AG04450 (cell line): ENCODE measurements around the gene DECR2. TPM values are rescaled to one million over a fixed set of nuclear protein-coding genes. Genes with fewer than 3 reads are reported as not detected.
"Not testable (repeated sequence)": the region's sequence is repeated elsewhere in the genome, so short reads cannot be mapped to it uniquely, and the experiment has no call there.

Experiments
- CTCF ChIA-PET: fragments of 300-600, 350-600 bp; formaldehyde crosslinking; extraction: SDS; loops from one replicate; lab custom pipeline; 2022; ENCODE audit warnings: antibody characterized with exemption, inconsistent platforms; lab: Charles Lee
- POLR2A ChIA-PET: fragments of 350-600 bp; formaldehyde crosslinking; extraction: SDS; loops from one replicate; lab custom pipeline; 2021; ENCODE audit warnings: antibody characterized with exemption, inconsistent platforms; lab: Yijun Ruan, JAX
- DNase-seq: peaks from one replicate; pipeline ENCODE4 v3.0.0-alpha.2; 2011; ENCODE audit warnings: low read depth, low spot score
- H3K27ac ChIP-seq: one replicate; pipeline ENCODE4 v1.5.1; 2012; ENCODE audit warnings: low read depth, low read length, control low read depth
- H3K27me3 ChIP-seq: one replicate; pipeline ENCODE4 v1.6.0; 2012; ENCODE audit warnings: low read length; ENCODE audit not compliant: control insufficient read depth, insufficient read depth
- H3K4me3 ChIP-seq: 2 replicates; pipeline ENCODE4 v1.5.1; 2011; ENCODE audit warnings: mild to moderate bottlenecking, low read depth, low read length, control low read depth
- H3K9me3 ChIP-seq: 2 replicates; pipeline ENCODE4 v1.5.1; 2012; ENCODE audit warnings: low read length; ENCODE audit not compliant: control insufficient read depth, insufficient read depth
- polyA plus RNA-seq: library from polyadenylated mRNA; depleted of rRNA; stranded (reverse); fragments of >200 nt; gene quantifications from 2 replicates; pipeline ENCODE4 v1.2.3, GENCODE V29; 2011
- TF ChIP-seq, protein P1 (sequence below): IDR thresholded peaks from 2 replicates; pipeline ENCODE4 v1.5.1; 2011; ENCODE audit warnings: low read depth, low read length, control low read depth, inconsistent platforms

Gene DECR2
- polyA plus RNA-seq, 1 experiment = 11.6 TPM

- POLR2A ChIA-PET = interaction anchor here (0.7 to 1.0 kb wide), 2 partner anchors 11 to 219 kb away, joined by 4 to 8 read pairs; partner anchors contain the start of genes DECR2 and WFIKKN1
- no peak for DNase-seq
- no peaks in the 10 kb centered on the region for H3K27me3 ChIP-seq
- no peak overlapping the region for H3K4me3 ChIP-seq
- no peaks in the 10 kb centered on the region; the same call in 1 of the 2 replicates for H3K9me3 ChIP-seq
- CTCF ChIA-PET = no interaction called here
- TF ChIP-seq, protein P1, sequence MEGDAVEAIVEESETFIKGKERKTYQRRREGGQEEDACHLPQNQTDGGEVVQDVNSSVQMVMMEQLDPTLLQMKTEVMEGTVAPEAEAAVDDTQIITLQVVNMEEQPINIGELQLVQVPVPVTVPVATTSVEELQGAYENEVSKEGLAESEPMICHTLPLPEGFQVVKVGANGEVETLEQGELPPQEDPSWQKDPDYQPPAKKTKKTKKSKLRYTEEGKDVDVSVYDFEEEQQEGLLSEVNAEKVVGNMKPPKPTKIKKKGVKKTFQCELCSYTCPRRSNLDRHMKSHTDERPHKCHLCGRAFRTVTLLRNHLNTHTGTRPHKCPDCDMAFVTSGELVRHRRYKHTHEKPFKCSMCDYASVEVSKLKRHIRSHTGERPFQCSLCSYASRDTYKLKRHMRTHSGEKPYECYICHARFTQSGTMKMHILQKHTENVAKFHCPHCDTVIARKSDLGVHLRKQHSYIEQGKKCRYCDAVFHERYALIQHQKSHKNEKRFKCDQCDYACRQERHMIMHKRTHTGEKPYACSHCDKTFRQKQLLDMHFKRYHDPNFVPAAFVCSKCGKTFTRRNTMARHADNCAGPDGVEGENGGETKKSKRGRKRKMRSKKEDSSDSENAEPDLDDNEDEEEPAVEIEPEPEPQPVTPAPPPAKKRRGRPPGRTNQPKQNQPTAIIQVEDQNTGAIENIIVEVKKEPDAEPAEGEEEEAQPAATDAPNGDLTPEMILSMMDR = no peak
- no peak overlapping the region for H3K27ac ChIP-seq
These were observed 10.0 kb downstream of the DECR2 start for GRCh38 chr16:411576-412265.

- no peak overlapping the region for H3K27ac ChIP-seq
- no peak for DNase-seq
- POLR2A ChIA-PET = interaction anchor here (0.7 kb wide), 1 partner anchor 13 kb away, joined by 7 read pairs; the partner anchor contains the start of gene DECR2
- CTCF ChIA-PET = interaction anchor here (0.6 kb wide), 1 partner anchor 226 kb away, joined by 5 read pairs; no protein-coding TSS in a partner anchor
- TF ChIP-seq, protein P1 = no peak
- no peak overlapping the region for H3K4me3 ChIP-seq
- H3K27me3 ChIP-seq = no peaks in the 10 kb centered on the region
- H3K9me3 ChIP-seq = no peaks in the 10 kb centered on the region; the same call in 1 of the 2 replicates
These were observed 12.9 kb downstream of the DECR2 start for GRCh38 chr16:414395-415169.

DNA sequence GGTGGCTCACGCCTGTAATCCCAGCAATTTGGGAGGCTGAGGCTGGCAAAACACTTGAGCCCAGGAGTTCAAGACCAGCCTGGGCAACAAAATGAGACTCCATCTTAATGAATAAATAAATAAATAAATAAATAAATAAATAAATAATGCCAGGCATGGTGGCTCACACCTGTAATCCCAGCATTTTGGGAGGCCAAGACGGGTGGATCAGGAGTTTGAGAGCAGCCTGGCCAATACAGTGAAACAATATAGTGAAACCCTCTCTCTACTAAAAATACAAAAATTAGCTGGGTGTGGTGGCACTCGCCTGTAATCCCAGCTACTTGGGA lies 13.4 kb downstream of the DECR2 start:
- H3K9me3 ChIP-seq, H3K4me3 ChIP-seq, POLR2A ChIA-PET, H3K27ac ChIP-seq, DNase-seq, H3K27me3 ChIP-seq: not testable (repeated sequence)
- CTCF ChIA-PET = interaction anchor here (0.6 kb wide), 1 partner anchor 226 kb away, joined by 5 read pairs; no protein-coding TSS in a partner anchor

DNA sequence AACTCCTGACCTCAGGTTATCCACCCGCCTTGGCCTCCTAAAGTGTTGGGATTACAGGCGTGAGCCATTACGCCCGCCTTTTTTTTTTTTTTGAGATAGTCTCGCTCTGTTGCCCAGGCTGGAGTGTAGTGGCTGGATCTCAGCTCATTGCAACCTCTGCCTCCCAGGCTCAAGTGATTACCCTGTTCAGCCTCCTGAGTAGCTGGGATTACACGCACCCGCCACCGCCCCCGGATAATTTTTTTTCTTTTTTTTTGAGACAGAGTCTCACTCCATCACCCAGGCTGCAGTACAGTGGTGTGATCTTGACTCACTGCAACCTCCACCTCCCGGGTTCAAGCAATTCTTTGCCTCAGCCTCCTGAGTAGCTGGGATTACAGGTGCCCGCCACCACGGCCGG lies 20.5 kb downstream of the DECR2 start:
- POLR2A ChIA-PET = interaction anchor here (0.7 kb wide), 2 partner anchors 135 to 159 kb away, joined by 3 to 4 read pairs; no protein-coding TSS in a partner anchor
- H3K4me3 ChIP-seq, DNase-seq, H3K27ac ChIP-seq, CTCF ChIA-PET, H3K27me3 ChIP-seq, H3K9me3 ChIP-seq: not testable (repeated sequence)

DNA sequence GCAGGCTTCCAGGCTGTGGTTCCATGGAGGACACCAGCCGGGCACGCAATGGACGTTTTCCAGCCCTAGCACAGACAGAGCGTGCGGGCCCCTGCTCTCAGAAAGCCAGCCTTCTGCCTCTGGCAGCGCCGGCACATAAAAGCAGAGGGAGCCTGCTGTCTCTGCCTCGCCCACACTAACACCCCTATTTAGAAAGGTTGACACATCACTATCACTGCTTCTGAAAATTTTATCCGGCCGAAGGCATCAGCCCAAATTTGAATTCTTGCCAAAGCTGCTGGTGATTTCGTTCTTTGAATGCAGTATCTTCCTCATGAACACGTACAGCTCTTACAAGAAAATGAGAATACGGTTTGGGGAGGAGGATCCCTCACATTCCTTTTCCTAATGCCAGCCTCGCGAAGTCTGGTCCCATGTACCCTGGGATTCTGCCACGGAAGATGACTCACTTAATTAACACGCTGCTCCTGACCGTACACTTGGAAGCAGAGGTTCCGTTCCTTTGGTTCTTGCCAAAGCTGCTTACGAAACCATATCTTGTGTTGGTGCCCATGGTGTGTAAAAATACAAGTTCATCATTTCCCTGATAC lies 22.4 kb downstream of the DECR2 start:
- POLR2A ChIA-PET = interaction anchor here (1.0 to 1.5 kb wide), 3 partner anchors 11 to 33 kb away, joined by 3 to 5 read pairs (median 3); partner anchors contain the start of gene DECR2
- Histone ChIP-seq H3K4me3 (peak overlapping the region; percentile 31), H3K27ac (peak overlapping the region; percentile 75), H3K9me3 (no peaks in the 10 kb centered on the region; the same call in 1 of the 2 replicates), H3K27me3 (no peaks in the 10 kb centered on the region)
- peak; percentile 74 for DNase-seq
- CTCF ChIA-PET = interaction anchor here (0.6 to 0.7 kb wide), 2 partner anchors 23 to 872 kb away, joined by 3 read pairs; partner anchors contain the start of gene DECR2
- TF ChIP-seq, protein P1 = no peak
